ENCODE results near the gene CBL.

Gene CBL

DNA sequence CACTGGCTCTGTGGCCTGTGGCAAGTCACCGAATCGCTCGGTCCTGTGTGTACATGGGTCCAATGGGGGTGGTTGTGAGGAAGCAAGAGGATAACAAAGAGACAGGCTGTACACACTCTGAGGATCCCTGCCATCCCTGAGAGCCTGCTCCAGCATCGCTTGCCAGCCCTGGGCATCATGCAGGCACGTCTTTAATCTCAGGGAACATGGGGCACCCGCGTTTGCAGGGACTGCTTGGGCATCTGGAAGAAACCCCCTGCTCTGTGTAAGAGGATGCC, 135.8 kb downstream of the CBL start:
- in situ Hi-C loops (cut with HindIII; ENCODE audit: low sequenced_read_pairs): no loop called here

DNA sequence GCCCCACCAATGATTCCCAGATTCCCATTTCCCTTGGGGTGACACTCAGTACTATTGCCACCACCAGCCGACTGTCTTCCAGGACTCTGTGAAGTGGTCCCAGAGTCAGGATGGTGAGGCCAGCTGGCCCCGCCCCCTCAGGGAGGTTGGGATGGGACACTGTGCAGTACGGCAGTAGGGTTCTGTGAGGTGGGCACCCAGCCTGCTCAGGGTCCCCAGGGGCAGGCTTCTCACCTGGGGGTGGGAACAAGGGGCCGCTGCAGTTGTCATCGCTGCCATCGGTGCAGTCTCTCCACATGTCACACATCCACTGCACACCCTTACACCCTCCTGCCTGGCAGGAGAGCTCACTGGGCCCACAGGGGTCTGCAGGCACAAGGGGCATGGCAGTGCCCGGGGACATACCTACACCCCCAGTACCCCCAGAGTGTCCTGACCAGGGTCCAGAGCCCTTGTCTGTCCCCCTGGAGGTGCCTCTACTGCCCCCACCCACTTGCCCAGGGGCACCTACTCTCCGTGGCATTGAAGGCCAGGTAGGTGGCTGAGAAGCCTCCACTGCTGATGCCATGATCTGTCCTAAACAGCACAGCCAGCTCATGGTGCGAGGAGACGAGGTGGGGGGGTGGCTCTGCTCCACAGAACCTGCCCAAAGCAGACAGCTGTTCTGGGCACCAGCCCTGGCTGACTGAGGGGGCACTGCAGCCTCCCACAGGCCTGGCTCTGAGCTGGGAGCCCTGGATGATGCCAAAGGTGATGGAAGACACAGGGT, 136.4 kb downstream of the CBL start:
- in situ Hi-C loops (cut with HindIII; ENCODE audit: low sequenced_read_pairs): no loop called here

DNA sequence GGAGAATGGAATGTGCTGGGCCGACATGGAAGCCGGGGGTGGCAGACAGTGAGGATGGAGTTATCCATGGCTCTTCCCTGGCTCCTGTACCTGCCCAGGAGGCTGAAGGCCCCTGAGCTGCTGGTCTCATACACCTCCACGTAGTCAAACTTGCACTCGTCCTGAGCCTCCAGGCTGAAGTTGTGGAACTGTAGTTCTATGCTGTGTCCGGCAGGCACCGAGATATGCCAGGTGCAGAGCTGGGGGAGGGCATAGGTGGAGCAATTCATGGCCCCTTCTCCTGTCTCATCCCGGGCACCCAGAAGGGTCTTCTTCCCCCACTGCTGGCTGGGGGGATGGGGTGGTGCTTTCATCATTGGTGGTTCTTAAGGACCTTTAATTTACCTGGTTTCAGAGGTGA, 137.6 kb downstream of the CBL start:
- in situ Hi-C loops (cut with HindIII; ENCODE audit: low sequenced_read_pairs): no loop called here

DNA sequence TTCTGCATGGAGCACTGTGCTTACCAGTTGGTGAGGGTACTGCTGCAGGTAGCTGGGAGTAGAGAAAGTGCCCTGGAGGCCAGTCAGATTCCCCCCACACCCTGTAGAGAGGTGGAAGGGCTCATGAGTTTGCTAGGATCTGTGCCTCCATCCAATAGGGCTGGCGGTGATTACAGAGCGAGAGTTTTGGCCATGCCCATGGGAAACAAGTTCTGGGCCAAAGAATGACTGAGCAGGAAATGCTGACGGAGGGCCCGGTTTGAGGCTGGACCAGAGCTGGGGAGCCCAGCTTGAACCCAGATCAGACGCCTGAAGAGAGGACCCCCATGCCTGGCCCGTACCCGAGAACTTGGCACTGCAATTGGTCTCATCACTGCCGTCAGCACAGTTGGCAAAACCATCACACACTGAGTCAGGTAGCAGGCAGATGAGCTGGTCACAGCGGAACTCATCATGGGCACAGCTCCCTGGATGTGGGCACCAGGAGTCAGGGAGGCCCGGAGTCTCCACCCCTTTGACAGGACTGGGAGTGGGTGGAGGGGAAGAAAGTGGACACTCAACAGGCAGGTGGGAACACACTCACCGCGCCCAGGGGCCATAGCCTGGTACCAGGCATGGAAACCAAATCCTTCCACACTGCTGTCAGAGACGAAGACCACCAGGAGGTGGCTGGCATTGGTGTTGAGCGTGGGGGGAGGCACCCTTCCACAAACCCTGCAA, 138.3 kb downstream of the CBL start:
- in situ Hi-C loops (cut with HindIII; ENCODE audit: low sequenced_read_pairs): no loop called here

DNA sequence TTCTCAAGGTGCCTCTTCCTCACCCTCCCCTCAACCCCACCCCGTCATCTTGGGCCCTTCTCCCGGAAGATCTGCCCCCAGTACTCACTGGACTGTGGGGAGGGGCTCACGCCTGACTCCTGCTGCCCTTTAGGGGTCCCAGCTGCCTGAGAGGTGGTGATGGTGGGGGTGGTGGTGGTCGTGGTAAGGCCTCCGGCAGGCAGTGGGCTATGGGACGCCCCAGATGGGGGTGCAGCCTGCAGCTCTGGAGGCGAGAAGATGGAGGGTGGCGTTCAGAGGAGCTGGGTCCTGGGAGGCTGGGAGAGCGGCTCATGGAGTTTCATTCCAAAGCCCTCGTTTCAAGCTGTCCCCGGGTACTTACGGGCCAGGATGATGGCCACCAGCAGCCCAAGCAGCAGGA, 139.5 kb downstream of the CBL start:
- in situ Hi-C loops (cut with HindIII; ENCODE audit: low sequenced_read_pairs): no loop called here

DNA sequence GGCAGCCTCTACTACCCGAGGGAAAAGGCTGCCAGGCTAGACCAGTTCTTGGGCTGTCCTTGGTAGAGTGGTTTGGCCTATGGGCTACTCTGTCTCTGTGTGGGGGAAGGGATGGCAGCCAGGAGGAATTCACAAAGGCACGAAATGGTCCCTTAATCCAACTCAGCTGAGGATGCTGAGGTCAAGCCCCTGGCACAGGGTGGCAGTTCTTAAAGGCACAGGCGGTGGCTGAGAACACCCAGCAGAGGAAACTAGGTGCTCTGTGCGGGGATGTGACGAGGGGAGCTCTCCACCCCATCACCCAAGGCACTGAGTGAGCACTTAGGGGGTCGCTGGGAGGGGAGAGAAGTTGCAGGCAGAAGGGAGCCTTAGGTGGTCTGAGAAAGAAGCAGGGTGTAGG, 140.5 kb downstream of the CBL start, which contains the start of gene MFRP:
TSS of gene MFRP (minus strand) at position 101 of the 400 bp plus-strand sequence. CDS start 192 bp downstream, outside the sequence.
- in situ Hi-C loops (cut with HindIII; ENCODE audit: low sequenced_read_pairs): no loop called here

DNA sequence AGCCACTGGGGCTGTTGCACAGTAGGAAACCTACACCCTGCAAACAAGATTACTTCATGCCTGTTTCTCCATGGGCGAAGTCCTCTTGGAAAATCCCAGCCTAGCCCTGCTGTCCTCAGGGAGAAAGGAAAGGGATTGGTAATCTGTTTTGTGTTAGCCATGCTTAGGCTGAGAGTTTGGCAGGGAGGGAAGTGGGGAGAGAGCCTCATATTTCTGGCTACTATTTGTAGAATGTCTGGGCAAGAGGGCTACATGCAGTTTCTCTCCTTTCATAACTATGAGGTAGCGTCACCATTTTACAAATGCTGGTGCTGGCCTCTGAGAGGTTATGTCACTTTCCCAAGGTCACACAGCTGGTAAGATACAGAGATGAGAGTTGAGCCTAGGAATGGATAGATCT, 141.1 kb downstream of the CBL start:
- in situ Hi-C loops (cut with HindIII; ENCODE audit: low sequenced_read_pairs): no loop called here

DNA sequence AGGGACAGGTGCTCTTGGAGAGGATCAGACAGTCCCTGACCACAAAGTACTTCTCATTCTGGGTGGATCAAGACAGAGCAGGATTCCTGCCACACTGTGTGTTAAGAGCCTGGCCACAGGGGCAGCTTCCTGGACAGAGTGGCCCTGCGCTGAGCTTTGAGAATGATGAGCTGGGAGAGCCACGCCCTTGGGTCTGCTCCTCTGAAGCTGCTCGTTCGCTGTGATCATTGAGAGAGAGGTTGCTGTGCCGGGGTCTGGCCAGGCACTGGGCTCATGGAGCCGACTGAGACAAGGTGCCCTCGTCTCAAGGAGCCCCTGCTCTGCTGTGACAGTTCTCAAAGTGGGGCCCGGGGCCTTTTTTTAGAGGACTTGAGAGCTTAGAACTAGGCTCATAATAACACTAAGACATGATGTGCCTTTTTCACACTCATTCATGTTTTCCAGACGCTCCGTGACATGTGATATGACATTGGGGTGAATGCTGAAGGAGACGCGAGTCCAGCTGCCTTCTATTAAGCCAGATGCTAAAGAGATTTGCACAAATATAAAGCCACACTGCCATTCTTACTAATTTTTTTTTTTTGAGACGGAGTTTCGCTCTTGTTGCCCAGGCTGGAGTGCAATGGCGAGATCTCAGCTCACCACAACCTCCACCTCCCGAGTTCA, 141.9 kb downstream of the CBL start:
- in situ Hi-C loops (cut with HindIII; ENCODE audit: low sequenced_read_pairs): no loop called here

DNA sequence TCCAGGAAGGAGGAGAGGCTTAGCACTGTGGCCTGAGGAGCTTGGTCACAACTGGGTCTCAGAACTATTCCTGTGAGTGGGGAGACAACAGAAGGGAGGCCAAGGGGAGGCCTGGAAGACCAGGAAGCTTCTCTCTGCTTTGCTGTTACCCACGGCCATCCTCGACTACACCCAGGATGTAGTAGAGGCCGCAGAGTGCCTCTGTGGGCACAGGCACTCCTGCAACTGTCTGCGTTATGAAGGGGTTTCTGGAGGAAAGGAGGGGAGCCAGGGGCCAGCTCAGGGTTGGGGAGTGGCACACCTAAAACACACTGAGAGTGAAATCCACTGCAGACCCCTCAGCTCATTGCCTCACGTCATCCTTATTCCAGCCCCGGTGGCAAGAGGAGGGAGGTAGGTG, 144.2 kb downstream of the CBL start:
- in situ Hi-C loops (cut with HindIII; ENCODE audit: low sequenced_read_pairs): no loop called here

DNA sequence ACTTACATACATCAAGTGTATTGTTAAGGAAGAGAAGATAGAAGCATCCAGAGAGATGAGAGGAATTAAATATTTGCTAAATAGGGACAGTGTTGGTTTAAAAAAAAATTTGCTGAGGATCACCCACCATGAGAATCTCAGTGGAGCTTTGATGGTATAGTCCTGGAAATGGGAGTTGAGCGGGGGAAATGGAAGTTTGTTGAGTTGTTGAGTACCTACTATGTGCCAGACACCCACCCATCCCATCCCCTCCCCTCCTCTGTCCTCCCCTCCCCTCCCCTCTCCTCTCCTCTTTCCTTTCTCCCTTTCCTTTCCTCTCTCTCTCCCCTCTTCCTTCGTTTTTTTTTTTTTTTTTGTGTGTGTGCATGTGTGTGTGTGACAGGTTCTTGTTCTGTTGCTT, 145.1 kb downstream of the CBL start:
- in situ Hi-C loops (cut with HindIII; ENCODE audit: low sequenced_read_pairs): no loop called here

DNA sequence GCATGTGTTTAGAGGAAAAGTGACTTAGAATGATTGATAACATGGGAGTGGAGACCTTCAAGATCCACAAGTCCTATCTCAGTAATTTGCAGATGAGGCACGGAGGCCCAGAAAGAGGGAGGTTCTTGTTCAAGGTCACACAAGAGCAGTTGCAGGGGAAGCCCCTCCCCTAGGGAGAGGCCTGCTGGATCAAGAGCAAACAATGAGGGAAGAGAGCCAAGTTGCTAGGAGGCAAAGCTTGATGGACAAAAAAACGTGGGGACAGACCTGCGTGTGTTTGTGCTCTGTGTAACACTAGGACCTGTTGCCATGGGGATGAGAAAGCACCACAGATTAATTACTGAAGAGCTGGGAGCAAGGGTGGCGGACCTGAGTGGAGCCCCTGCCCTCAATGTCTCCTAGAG, 146.7 kb downstream of the CBL start:
- in situ Hi-C loops (cut with HindIII; ENCODE audit: low sequenced_read_pairs): no loop called here

DNA sequence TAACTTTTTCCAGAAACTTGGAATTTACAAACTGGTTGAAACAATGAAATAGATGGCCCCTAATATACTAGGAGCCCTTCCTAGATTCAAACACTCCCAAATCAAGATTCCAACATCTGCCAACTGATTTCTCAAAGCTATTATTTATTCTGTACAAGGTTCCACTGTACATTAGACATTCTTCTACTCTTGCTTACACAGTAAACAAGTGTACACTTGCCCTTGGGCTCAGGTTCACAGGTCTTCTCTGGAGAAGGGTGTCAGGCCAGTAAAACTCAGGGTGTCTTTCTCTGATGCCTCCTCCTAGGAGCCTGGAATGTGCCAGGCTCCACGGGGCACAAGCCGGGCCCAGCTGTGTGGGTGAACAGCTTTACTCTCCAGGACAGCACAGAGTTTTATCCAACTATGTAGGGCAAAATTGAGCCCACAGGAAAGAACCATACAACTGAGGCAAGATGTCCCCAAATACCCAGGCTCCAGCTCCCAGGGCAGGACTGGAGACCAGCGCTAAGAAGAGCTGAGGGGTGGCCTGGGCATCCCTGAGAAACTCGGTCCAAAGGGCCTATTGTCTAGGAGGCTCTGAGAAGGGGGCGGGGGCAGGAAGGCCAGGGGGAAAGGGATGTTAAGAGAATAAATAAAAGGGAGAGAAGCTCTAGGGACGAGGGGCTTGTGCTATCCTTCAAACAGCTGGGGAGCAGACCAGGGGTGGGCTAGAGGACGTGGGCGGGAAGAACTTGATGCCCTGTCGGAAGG, 149.1 kb downstream of the CBL start:
- in situ Hi-C loops (cut with HindIII; ENCODE audit: low sequenced_read_pairs): no loop called here

DNA sequence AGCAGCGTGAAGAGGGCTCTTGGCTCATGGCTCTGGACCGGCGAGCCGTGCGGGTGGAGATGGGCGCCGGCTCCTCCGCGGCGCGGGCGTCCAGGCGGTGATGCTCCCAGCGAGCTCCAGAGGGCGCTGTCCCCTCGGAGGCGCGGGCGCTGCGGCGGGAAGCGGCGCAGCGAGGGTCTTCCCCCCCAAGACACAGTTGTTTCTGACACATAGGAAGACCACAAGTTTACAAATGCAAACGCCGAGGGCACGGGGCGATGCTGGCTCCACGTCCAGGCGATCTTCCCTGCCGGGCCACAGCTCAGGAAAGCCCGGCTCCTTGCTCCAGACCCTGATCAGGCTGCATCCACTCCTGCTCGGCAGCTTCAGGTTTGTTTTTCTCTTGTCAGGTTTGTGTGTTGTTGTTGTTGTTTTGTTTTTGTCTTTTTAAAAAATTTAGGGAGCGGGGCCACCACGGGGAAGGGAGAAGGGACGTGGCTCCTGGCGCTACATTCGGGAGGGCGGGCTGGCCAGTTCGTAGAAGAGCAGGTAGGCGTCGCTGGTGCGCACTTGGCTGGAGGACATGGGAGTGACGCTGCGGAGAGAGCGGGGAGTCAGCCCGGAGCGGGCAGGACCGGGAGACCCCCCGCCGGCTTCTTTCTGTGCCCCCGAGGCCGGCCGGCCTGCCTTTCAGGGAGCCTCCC, 150.4 kb downstream of the CBL start:
- in situ Hi-C loops (cut with HindIII; ENCODE audit: low sequenced_read_pairs): no loop called here

DNA sequence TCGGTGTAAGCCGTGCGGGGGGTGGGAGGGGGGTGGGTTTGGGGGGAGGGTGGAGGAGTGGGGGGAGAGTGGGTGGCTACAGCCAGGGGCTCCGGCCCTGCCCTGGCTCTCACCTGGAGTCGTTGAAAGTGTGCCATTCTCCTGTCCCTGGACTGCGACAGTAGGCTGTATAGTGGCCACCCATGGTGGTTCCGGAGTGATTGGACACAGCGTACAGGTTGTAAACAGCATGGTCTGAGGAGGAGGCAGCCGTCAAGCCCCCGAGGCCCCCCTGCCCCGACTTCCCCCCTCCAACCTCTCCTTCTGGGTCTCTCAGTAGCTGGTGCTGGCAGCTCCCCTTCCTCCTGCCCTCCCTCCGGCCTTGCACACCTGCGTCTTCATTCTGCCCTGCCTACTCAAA, 150.9 kb downstream of the CBL start:
- in situ Hi-C loops (cut with HindIII; ENCODE audit: low sequenced_read_pairs): no loop called here
